ENCODE measurements around the gene ADGRE3. TPM values are rescaled to one million over a fixed set of nuclear protein-coding genes. Genes with fewer than 3 reads are reported as not detected.

ADGRE3 gene
- total RNA-seq, 1 donor from 2014 or later, result not detected

DNA sequence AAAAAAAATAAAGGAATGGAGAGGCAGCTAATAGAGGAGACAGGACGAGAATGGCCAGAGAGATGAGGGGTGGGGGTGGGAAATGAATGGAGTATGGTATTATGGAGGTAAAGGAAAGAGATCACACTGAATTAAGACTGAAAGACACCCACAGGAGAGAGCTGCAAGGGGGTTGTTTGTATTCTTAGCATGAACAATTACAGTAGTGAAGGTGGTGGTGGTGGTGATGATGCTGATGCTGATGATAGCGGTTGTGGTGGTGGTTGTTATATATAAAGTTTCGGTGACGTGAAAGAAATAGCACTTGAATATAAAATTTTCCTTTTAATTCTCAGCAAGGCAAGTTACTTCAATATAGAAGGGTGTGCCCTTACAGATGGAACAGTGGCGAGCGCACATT lies 2.8 kb upstream of the ADGRE3 start:
- no peak for FAIRE-seq
- Histone ChIP-seq H3K36me3 (ENCODE audit: control insufficient read depth, insufficient read depth, low read length) (no peaks in the 10 kb centered on the region), H3K27me3 (ENCODE audit: control insufficient read depth, insufficient read depth, low read length) (no peaks in the 10 kb centered on the region), H3K4me3 (ENCODE audit: low read depth, low read length) (no peak overlapping the region)
- DNase-seq (ENCODE audit: low read depth), result no peak
- TF ChIP-seq, protein P1, sequence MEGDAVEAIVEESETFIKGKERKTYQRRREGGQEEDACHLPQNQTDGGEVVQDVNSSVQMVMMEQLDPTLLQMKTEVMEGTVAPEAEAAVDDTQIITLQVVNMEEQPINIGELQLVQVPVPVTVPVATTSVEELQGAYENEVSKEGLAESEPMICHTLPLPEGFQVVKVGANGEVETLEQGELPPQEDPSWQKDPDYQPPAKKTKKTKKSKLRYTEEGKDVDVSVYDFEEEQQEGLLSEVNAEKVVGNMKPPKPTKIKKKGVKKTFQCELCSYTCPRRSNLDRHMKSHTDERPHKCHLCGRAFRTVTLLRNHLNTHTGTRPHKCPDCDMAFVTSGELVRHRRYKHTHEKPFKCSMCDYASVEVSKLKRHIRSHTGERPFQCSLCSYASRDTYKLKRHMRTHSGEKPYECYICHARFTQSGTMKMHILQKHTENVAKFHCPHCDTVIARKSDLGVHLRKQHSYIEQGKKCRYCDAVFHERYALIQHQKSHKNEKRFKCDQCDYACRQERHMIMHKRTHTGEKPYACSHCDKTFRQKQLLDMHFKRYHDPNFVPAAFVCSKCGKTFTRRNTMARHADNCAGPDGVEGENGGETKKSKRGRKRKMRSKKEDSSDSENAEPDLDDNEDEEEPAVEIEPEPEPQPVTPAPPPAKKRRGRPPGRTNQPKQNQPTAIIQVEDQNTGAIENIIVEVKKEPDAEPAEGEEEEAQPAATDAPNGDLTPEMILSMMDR (IDR thresholded peaks at IDR 0.05; ENCODE audit: insufficient read depth, low read length, severe bottlenecking), result no peak

DNA sequence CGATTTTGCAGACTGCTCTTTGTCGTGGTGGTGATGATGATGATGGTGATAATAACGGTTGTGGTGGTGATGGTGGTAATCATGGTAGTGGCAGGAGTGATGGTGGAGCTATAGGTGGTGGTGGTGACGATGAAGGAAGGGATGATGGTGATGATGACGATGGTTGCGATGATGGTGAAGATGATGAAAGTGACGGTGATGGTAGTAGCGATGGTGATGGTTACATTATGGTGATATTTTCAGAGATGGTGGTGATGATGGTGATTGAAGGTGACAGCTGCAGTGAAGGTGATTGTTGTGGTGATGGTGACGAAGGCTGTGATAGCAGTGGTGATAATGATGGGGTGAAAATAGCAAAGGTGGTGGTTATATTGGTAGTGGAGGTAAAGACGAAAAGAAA lies 2.1 kb upstream of the ADGRE3 start:
- no peak for FAIRE-seq
- TF ChIP-seq, protein P1 (IDR thresholded peaks at IDR 0.05; ENCODE audit: insufficient read depth, low read length, severe bottlenecking), result no peak
- no peak for DNase-seq (ENCODE audit: low read depth)

DNA sequence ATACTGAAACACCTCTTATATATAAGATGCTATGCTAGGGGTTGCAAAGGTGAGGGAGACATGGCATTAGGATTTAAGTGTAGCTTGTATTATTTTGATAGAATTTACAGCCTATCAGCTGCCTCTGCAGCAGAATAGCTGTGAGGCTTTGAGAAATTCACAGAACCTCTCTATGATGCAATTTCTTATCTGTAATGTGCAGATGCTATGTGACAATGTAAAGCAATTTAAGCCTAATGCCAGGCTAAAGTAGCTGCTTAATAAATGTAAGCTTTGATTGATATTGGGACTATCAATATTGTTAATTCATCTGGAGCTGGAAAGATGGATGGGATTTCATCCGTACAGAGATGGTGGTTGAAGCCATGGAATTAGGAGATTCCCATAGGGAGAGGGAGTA lies 1.6 kb downstream of the ADGRE3 start:
- FAIRE-seq, result no peak
- TF ChIP-seq, protein P1 (IDR thresholded peaks at IDR 0.05; ENCODE audit: insufficient read depth, low read length, severe bottlenecking), result no peak
- H3K27me3 ChIP-seq (ENCODE audit: control insufficient read depth, insufficient read depth, low read length), result no peaks in the 10 kb centered on the region
- no peak overlapping the region for H3K4me3 ChIP-seq (ENCODE audit: low read depth, low read length)
- H3K36me3 ChIP-seq (ENCODE audit: control insufficient read depth, insufficient read depth, low read length), result no peaks in the 10 kb centered on the region
- no peak for DNase-seq (ENCODE audit: low read depth)

More for the DNA sequence above, 2.1 kb upstream of the ADGRE3 start:
- no peak overlapping the region for H3K4me3 ChIP-seq (ENCODE audit: low read depth, low read length)
- no peaks in the 10 kb centered on the region for H3K36me3 ChIP-seq (ENCODE audit: control insufficient read depth, insufficient read depth, low read length)
- no peaks in the 10 kb centered on the region for H3K27me3 ChIP-seq (ENCODE audit: control insufficient read depth, insufficient read depth, low read length)

DNA sequence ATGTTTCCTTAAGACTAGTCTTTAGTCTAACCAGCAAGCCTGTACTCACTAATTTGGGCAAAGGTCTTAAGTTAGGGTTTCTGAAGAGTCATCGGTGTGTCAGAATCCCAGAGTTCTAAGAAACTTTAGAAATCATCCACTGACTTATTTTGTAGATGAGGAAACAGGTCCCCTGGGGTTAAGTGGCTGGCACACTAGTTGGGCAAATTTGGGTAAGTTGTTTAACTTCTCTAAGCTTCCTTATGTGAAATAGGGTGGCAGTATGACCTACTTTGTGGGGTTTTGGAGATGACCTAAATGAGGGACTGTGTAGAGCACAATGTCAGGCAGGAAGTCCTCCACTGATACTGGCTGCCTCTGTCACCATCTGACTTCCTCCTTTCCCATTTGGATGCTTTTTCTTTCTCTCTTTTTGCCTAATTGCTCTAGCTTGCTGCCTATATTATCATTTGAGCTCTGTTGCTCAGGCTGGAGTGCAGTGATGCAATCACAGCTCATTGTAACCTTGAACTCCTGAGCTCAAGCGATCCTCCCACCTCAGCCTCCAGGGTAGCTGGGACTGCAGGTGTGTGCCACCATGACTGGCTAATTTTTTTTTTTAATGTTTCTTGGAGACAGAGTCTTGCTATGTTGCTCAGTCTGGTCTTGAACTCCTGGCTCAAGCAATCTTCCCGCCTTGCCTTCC lies 2.3 kb downstream of the ADGRE3 start:
- no peak for FAIRE-seq
- TF ChIP-seq, protein P1 (IDR thresholded peaks at IDR 0.05; ENCODE audit: insufficient read depth, low read length, severe bottlenecking), result no peak
- no peaks in the 10 kb centered on the region for H3K36me3 ChIP-seq (ENCODE audit: control insufficient read depth, insufficient read depth, low read length)

DNA sequence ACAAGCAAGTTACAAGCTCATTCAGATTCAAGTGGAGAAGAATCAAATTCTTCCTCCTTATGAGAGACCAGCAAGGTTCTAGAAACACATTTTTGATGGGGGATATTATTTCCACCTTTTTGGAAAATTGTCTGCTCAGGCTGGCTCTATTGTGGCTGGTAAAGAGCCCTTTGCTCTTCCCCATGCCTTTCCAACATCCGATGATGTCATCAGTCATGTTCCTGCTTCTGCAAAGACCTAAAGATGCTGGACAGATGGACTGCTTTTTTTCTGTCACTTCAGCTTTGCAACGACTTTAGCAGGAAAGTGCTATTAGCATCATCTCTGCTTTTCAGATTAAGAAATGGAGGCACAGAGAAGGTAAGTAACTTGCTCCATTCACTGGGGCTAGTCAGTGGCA lies 4.2 kb downstream of the ADGRE3 start:
- FAIRE-seq, result no peak
- Histone ChIP-seq H3K4me3 (ENCODE audit: low read depth, low read length) (no peak overlapping the region), H3K36me3 (ENCODE audit: control insufficient read depth, insufficient read depth, low read length) (no peaks in the 10 kb centered on the region), H3K27me3 (ENCODE audit: control insufficient read depth, insufficient read depth, low read length) (no peaks in the 10 kb centered on the region)
- no peak for DNase-seq (ENCODE audit: low read depth)
- TF ChIP-seq, protein P1 (IDR thresholded peaks at IDR 0.05; ENCODE audit: insufficient read depth, low read length, severe bottlenecking), result no peak

More for the DNA sequence above, 2.3 kb downstream of the ADGRE3 start:
- no peak for DNase-seq (ENCODE audit: low read depth)
- Histone ChIP-seq H3K4me3 (ENCODE audit: low read depth, low read length) (no peak overlapping the region), H3K27me3 (ENCODE audit: control insufficient read depth, insufficient read depth, low read length) (no peaks in the 10 kb centered on the region)

DNA sequence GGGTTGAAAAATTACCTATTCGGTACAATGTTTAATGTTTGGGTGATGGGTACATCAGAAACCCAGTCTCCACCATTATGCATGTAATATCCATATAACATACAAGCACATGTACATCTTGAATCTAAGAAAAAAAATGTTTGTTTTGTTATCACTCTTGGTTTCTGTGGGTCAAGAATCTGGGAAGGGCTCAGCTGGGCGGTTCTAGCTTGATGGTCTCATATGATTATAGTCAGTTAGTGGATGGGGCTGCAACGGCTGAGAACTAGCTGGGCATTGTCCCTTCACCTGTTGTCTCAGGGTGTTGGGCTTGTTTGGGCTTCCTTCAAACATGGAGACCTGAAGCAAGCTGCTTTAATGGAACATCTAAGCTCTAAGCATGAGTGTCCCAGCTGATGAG lies 4.7 kb downstream of the ADGRE3 start:
- no peaks in the 10 kb centered on the region for H3K36me3 ChIP-seq (ENCODE audit: control insufficient read depth, insufficient read depth, low read length)
- H3K4me3 ChIP-seq (ENCODE audit: low read depth, low read length), result no peak overlapping the region
- FAIRE-seq (no peak), DNase-seq (ENCODE audit: low read depth) (no peak)
- H3K27me3 ChIP-seq (ENCODE audit: control insufficient read depth, insufficient read depth, low read length), result no peaks in the 10 kb centered on the region
- TF ChIP-seq, protein P1 (IDR thresholded peaks at IDR 0.05; ENCODE audit: insufficient read depth, low read length, severe bottlenecking), result no peak
